Osteoblast (primary cell): Measurements from ENCODE around the gene KCNMB4. TPM values are rescaled to one million over a fixed set of nuclear protein-coding genes. Genes with fewer than 3 reads are reported as not detected.

Source experiments
- DNase-seq: peaks from one replicate; pipeline ENCODE4 v3.0.0; 2011; ENCODE audit warnings: low spot score, mixed read lengths; ENCODE audit not compliant: insufficient read length; ENCODE audit errors: missing footprints
- H2AFZ ChIP-seq: 2 replicates; pipeline ENCODE4 v1.6.0; 2011; ENCODE audit warnings: mild to moderate bottlenecking, low read length
- H3K27ac ChIP-seq: 2 replicates; pipeline ENCODE4 v1.5.1; 2011; ENCODE audit warnings: mild to moderate bottlenecking, low read depth, low read length, moderate library complexity
- H3K27me3 ChIP-seq: 2 replicates; pipeline ENCODE4 v1.6.0; 2012; ENCODE audit warnings: mild to moderate bottlenecking, control low read depth, inconsistent platforms, low read length, moderate library complexity; ENCODE audit not compliant: insufficient read depth
- H3K36me3 ChIP-seq: 2 replicates; pipeline ENCODE4 v1.5.1; 2011; ENCODE audit warnings: mild to moderate bottlenecking, low read length, control low read depth, moderate library complexity; ENCODE audit not compliant: insufficient read depth
- H3K4me1 ChIP-seq: 2 replicates; pipeline ENCODE4 v1.5.1; 2011; ENCODE audit warnings: mild to moderate bottlenecking, low read length, control low read depth, moderate library complexity; ENCODE audit not compliant: insufficient read depth
- H3K4me2 ChIP-seq: 2 replicates; pipeline ENCODE4 v1.6.0; 2011; ENCODE audit warnings: mild to moderate bottlenecking, low read length; ENCODE audit not compliant: insufficient read depth
- H3K4me3 ChIP-seq: fragments of 200-600 bp; sonication (generic); 3 replicates; pipeline ENCODE4 v1.5.1; 2012; ENCODE audit warnings: mild to moderate bottlenecking, low read length, inconsistent platforms; ENCODE audit not compliant: insufficient read depth
- H3K79me2 ChIP-seq: 2 replicates; pipeline ENCODE4 v1.6.0; 2012; ENCODE audit warnings: mild to moderate bottlenecking, low read length, control low read depth, inconsistent platforms; ENCODE audit not compliant: insufficient read depth
- H3K9me3 ChIP-seq: 2 replicates; pipeline ENCODE4 v1.5.1; 2011; ENCODE audit warnings: low read depth, low read length, control low read depth
- H4K20me1 ChIP-seq: 2 replicates; pipeline ENCODE4 v1.6.0; 2012; ENCODE audit warnings: mild to moderate bottlenecking, low read length, control low read depth; ENCODE audit not compliant: insufficient read depth
- CTCF ChIP-seq: IDR thresholded peaks from 2 replicates; pipeline ENCODE4 v1.5.1; 2011; ENCODE audit warnings: mild to moderate bottlenecking, low read depth, low read length, moderate library complexity; ENCODE audit errors: extremely low read depth
- total RNA-seq: library from RNA; depleted of rRNA; stranded (reverse); fragments of >200 nt; gene quantifications from 2 replicates; pipeline ENCODE4 v1.2.3, GENCODE V29; 2012

KCNMB4 gene
- total RNA-seq, 1 donor = under 0.01 TPM

DNA sequence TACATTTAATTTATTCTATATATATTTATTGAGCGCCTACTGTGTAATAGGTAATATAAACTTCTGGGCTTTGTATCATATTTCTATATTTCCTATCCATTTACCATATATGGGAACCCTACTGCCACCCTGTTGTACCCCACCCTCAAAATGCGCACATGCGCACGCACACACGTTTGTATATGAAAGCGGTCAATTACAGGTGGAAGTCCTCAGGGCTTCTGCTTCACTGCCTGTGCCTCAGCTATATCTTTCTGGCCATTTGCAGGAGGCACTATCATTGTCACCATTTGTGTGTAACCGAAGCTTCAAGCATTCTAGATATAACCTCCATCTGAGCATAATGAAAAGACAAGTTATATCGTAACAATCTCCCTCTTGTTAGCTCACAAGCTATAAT, 31.3 kb upstream of the KCNMB4 start:
- H3K4me1 ChIP-seq = no peaks in the 10 kb centered on the region
- H3K27ac ChIP-seq = no peak overlapping the region
- no peak for DNase-seq
- no peak overlapping the region for H3K4me2 ChIP-seq
- no peak overlapping the region for H3K4me3 ChIP-seq
- H4K20me1 ChIP-seq = no peaks in the 10 kb centered on the region
- H3K9me3 ChIP-seq = no peaks in the 10 kb centered on the region
- H3K36me3 ChIP-seq = peaks cover 36% of the 10 kb centered on the region
- H3K27me3 ChIP-seq = no peaks in the 10 kb centered on the region
- no peak overlapping the region for H2AFZ ChIP-seq
- no peak for TF ChIP-seq CTCF
- H3K79me2 ChIP-seq = peaks cover 5% of the 10 kb centered on the region

DNA sequence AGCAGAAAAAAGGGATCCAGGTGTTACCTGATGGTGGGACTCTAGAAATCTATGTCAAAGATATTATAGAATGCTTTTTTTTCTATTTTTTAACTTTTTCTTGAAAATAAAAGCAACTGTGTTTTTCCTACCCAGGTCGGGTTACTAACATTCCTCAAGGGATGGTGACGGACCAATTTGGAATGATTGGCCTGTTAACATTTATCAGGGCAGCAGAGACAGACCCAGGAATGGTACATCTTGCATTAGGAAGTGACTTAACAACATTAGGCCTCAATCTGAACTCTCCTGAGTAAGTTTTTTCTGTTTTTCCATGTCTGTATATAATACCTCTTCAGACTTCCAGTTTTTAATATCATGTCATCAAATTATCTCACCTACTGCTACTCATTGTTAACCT, 27.6 kb upstream of the KCNMB4 start:
- Histone ChIP-seq H3K4me3 (no peak overlapping the region), H3K9me3 (no peaks in the 10 kb centered on the region), H3K27me3 (no peaks in the 10 kb centered on the region), H3K4me2 (no peak overlapping the region), H3K79me2 (no peaks in the 10 kb centered on the region), H3K4me1 (no peaks in the 10 kb centered on the region), H3K27ac (no peak overlapping the region), H4K20me1 (no peaks in the 10 kb centered on the region), H2AFZ (no peak overlapping the region), H3K36me3 (peaks cover 58% of the 10 kb centered on the region)
- no peak for DNase-seq
- no peak for TF ChIP-seq CTCF

GRCh38 chr12:70351076-70351475, 15.0 kb upstream of the KCNMB4 start:
- H3K4me1 ChIP-seq = no peaks in the 10 kb centered on the region
- no peak overlapping the region for H3K4me2 ChIP-seq
- no peaks in the 10 kb centered on the region for H3K9me3 ChIP-seq
- no peak overlapping the region for H3K4me3 ChIP-seq
- H3K79me2 ChIP-seq = no peaks in the 10 kb centered on the region
- no peak for DNase-seq
- TF ChIP-seq CTCF = no peak
- no peak overlapping the region for H3K27ac ChIP-seq
- no peak overlapping the region for H2AFZ ChIP-seq
- peaks cover 19% of the 10 kb centered on the region for H3K36me3 ChIP-seq
- H4K20me1 ChIP-seq = no peaks in the 10 kb centered on the region
- no peaks in the 10 kb centered on the region for H3K27me3 ChIP-seq

GRCh38 chr12:70353780-70354660, 12.1 kb upstream of the KCNMB4 start:
- H3K36me3 ChIP-seq = peaks cover 9% of the 10 kb centered on the region
- no peak overlapping the region for H3K27ac ChIP-seq
- no peaks in the 10 kb centered on the region for H3K4me1 ChIP-seq
- H3K4me3 ChIP-seq = no peak overlapping the region
- no peaks in the 10 kb centered on the region for H4K20me1 ChIP-seq
- no peak for DNase-seq
- no peaks in the 10 kb centered on the region for H3K79me2 ChIP-seq
- no peak for TF ChIP-seq CTCF
- H3K9me3 ChIP-seq = no peaks in the 10 kb centered on the region
- no peaks in the 10 kb centered on the region for H3K27me3 ChIP-seq
- H2AFZ ChIP-seq = no peak overlapping the region
- no peak overlapping the region for H3K4me2 ChIP-seq
